ENCODE measurements around the gene KIF26B.

The KIF26B gene

GRCh38 chr1:245419461-245419978 lies 264.7 kb downstream of the KIF26B start:
- no peak for DNase-seq (ENCODE audit: low read depth in 2 of 2)

GRCh38 chr1:245419989-245420388 lies 265.2 kb downstream of the KIF26B start:
- DNase-seq (ENCODE audit: low read depth in 2 of 2) = no peak

- no peak for DNase-seq (ENCODE audit: low read depth in 2 of 2)
These were observed 266.1 kb downstream of the KIF26B start for GRCh38 chr1:245420926-245421325.

DNA sequence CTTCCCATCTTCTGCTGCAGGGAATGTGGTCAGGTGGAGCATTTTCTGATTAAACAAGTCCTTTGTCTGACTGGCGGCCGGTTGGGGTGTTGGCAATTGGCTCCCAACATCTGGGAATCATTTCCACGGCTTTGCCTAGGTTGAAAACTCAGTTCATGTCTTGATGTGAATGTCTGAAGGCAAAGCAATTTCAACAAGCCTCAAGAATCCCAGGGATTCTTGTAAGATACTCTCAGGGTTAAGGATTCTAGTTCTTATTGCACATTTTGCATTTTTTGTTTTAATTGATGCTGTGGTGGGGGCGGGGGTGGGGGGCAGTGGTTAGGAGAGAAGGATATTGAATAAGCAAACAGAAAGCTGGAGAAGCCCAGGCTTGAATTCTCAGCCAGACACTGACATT lies 273.9 kb downstream of the KIF26B start:
- DNase-seq (ENCODE audit: low read depth in 2 of 2) = no peak

GRCh38 chr1:245431706-245432105 lies 276.9 kb downstream of the KIF26B start:
- no peak for DNase-seq (ENCODE audit: low read depth in 2 of 2)

DNA sequence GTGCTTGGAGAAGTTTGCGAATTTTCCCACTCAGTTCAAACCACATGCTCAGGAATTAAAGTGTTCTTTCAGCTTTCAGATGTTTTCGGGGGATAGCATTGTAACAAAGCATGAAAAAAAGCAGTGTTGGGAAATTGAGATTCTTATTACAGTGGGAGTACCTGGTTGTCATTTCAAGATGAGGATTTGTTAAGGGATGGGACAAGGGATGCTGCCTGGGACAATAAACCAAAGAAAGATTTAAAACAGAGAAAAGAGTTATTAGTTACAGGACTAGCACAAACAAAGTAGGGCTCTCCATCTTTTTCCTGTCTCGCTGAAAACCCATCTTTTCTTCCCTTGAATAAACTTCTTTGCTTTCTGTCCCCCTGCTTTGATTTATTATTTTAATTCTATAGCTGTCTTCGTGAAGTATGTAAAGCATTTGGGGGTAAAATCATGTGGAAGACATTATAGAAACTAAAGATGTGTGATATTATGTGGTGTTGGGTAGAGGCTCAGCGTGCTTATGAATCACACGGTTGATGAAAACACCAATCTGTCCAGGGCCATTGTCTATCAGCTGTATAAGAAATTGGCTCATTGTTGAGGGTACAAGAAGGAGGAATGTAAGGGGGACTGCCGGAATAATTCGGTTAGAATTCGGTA lies 277.6 kb downstream of the KIF26B start:
- DNase-seq (ENCODE audit: low read depth in 2 of 2) = no peak

DNA sequence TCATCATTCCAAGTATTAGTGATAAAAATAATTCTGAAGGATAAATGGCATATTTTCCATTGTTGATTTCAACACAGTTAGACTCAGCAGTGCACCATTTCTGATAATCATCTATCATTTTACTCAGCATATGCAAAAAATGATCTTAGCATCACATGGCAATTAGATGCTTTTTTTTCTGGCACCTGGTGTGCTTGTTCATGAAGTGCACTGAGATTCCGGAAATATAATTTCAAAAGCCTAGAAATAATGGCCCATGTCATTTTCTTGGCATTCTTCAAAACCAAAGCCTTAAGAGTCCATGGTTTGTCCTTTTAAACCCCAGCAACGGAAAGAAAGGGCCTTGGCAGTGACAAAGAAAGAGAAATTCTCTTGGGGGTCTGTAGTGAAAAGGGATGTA lies 278.8 kb downstream of the KIF26B start:
- DNase-seq (ENCODE audit: low read depth in 2 of 2) = no peak

DNA sequence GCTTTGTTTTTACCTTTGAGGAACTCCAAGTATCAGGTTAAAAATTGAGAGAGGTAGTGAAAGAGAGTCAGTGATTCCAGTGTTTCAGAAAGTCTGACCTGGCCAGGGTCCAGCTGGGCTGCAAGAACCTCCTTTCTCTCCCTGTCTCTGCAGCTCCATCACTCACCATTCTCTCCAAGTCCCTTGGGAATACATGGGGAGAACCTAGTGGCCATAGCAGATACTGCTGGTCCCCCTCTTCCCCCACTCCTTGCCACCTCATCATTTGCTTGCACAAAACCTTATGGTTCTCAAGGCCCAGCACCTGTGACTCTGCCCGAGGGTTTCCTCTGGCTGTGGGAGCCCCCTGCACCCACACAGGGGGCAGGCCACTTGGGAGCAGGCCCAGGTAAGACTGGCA lies 279.5 kb downstream of the KIF26B start:
- no peak for DNase-seq (ENCODE audit: low read depth in 2 of 2)

DNA sequence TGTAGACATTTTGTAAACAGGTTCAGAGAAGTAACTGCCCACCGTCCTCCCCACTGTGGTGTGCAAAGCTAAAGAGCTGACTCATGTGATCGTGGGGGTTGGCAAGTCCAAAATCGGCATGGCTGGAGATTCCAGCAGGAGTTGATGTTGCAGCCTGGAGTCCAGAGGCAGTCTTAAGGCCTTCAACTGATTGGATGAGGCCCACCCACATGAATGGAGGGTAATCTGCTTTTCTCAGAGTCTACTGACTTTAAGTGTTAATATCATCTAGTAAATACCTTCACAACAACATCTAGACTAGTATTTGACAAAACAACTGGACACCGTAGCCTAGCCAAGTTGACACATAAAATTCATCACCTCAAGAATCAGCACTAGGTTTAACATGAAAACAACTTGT lies 281.6 kb downstream of the KIF26B start:
- no peak for DNase-seq (ENCODE audit: low read depth in 2 of 2)

DNA sequence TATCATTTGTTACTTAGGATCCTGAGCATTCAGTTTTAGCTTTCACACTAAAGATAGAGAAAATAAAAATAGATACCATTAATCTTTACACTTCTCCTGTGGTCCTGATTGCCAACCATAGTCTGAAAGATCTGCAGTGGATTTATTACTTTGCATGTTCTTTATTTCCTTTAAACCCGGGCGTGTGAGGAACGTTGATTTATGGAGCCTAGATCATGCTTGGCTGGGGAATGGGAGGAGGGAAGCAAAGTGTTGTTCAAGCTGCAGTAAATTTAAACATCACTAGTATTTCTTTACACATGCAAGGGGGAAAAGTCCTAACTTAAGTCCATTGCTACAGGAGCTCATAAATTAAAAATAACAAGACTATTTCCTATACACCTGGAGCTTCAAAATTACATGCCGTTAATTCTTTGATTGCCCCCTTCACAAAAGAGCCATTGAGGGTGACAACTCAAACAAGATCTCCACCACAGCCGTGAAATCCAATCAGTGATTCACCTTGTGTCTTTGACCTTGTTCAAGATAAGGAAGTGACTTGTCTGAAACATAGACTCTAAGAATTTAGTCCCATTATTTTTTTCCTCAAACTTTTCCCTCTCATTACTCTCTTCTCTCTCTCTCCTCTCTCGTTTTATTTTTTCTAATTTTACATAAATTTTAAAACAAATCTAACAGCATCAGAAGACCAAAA lies 282.7 kb downstream of the KIF26B start:
- no peak for DNase-seq (ENCODE audit: low read depth in 2 of 2)

GRCh38 chr1:245440922-245441321 lies 286.1 kb downstream of the KIF26B start:
- DNase-seq (ENCODE audit: low read depth in 2 of 2) = no peak

- no peak for DNase-seq (ENCODE audit: low read depth in 2 of 2)
These were observed 286.9 kb downstream of the KIF26B start for GRCh38 chr1:245441689-245442088.

DNA sequence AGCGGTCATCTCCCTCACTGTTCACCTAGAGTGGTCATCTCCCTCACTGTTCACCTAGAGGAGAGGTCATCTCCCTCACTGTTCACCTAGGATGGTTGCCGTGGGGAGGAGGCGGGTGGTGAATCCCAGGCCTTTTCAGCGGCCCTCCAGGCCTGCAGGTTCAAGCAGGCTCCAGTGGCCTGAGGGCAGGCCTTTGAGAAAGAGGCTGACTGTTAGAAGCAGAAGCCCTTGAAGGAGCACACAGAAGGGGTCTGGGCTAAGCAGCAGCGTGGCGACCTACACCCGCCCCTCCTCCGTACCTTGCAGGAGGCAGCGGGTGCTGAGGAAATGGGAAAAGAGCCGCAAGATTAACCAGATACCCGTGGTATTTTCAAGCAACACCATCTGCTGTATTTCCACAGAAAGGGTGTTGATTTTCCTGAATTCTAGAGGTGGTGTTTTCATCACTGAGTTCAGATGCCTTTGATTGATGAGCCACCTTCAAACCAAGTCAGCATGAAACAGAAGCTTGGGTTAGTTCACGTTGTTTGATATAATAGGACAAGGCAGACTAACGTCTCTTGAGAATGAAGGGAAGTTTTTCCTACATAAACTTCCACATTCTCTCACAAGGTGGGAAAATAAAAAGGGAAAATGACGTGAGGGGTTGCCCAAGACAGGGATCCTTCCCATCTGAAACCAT lies 289.5 kb downstream of the KIF26B start:
- no peak for DNase-seq (ENCODE audit: low read depth in 2 of 2)

- DNase-seq (ENCODE audit: low read depth in 2 of 2) = no peak
These were observed 290.2 kb downstream of the KIF26B start for GRCh38 chr1:245444945-245445344.

GRCh38 chr1:245448531-245448930 lies 293.7 kb downstream of the KIF26B start:
- no peak for DNase-seq (ENCODE audit: low read depth in 2 of 2)

DNA sequence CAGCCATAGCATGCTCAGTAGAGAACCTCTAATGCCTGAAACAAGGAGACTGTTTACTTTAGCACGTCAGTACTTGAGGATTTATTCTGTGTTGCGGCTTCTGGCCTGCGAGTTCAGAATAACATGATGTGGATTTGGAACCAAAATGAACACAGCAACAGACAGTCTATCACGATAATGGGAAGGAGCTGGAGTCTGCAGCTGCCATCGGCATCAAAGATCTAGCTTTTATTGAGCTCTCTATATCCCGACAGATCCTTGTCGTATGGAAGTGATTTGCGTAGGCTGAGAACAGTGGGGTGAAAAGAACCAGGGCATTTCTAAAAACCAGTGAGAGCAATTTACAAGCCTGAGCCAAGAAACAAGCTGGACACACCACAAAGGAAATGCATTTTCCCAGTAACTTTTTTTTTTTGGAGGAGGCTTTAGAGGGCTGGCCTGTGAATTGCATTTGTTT lies 294.2 kb downstream of the KIF26B start:
- no peak for DNase-seq (ENCODE audit: low read depth in 2 of 2)

GRCh38 chr1:245453541-245453940 lies 298.8 kb downstream of the KIF26B start:
- DNase-seq (ENCODE audit: low read depth in 2 of 2) = no peak

- DNase-seq (ENCODE audit: low read depth in 2 of 2) = no peak
These were observed 299.3 kb downstream of the KIF26B start for GRCh38 chr1:245454051-245454450.

GRCh38 chr1:245457562-245457961 lies 302.8 kb downstream of the KIF26B start:
- DNase-seq (ENCODE audit: low read depth in 2 of 2) = no peak

GRCh38 chr1:245458234-245458633 lies 303.4 kb downstream of the KIF26B start:
- no peak for DNase-seq (ENCODE audit: low read depth in 2 of 2)

GRCh38 chr1:245458761-245459174 lies 304.0 kb downstream of the KIF26B start:
- DNase-seq (ENCODE audit: low read depth in 2 of 2) = no peak

- no peak for DNase-seq (ENCODE audit: low read depth in 2 of 2)
These were observed 304.8 kb downstream of the KIF26B start for GRCh38 chr1:245459621-245460020.

GRCh38 chr1:245461681-245462080 lies 306.9 kb downstream of the KIF26B start:
- DNase-seq (ENCODE audit: low read depth in 2 of 2) = no peak

Data from stimulated activated CD8-positive, alpha-beta memory T cell treated with anti-CD3 and anti-CD28 coated beads, Interleukin-7, amount 100 ng/mL, for 1 hour (primary cell).